Occipital lobe (tissue), 2 donors: ENCODE measurements around the gene MARCKSL1. TPM values are rescaled to one million over a fixed set of nuclear protein-coding genes. Genes with fewer than 3 reads are reported as not detected.
A peak's percentile ranks its signal among the peaks of the same experiment; 100 is the strongest.
"Not testable (repeated sequence)": the region's sequence is repeated elsewhere in the genome, so short reads cannot be mapped to it uniquely, and the experiment has no call there.

ENCODE experiments used
- DNase-seq: peaks from one replicate; lab custom pipeline; 2025; lab: John Stamatoyannopoulos, UW
- total RNA-seq: library from RNA; depleted of rRNA; stranded (reverse); fragments of >200 nt; gene quantifications from one replicate; pipeline ENCODE4 v1.2.3, GENCODE V29; 2014

MARCKSL1 gene
- total RNA-seq, 1 donor from 2014 or later = 356 TPM

DNA sequence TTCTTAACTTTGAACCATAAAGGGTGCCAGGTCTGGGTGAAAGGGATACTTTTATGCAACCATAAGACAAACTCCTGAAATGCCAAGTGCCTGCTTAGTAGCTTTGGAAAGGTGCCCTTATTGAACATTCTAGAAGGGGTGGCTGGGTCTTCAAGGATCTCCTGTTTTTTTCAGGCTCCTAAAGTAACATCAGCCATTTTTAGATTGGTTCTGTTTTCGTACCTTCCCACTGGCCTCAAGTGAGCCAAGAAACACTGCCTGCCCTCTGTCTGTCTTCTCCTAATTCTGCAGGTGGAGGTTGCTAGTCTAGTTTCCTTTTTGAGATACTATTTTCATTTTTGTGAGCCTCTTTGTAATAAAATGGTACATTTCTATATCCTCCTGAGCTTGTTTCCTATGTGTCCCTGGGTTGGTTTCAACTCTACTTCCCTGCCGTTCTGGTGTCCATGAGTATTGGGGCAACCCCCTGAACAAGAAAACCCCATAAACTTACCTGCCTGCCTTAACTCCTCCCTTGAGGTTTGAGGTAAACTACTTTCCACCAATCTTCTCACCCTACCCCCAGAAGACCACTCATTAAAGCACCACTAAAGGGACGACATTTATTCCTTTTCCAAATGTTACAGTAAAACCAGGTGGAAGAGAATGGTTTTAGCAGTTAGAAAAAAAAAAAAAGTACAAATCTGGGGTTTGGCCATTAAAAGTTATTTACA is 2.6 kb downstream of the MARCKSL1 start:
- no peak for DNase-seq

DNA sequence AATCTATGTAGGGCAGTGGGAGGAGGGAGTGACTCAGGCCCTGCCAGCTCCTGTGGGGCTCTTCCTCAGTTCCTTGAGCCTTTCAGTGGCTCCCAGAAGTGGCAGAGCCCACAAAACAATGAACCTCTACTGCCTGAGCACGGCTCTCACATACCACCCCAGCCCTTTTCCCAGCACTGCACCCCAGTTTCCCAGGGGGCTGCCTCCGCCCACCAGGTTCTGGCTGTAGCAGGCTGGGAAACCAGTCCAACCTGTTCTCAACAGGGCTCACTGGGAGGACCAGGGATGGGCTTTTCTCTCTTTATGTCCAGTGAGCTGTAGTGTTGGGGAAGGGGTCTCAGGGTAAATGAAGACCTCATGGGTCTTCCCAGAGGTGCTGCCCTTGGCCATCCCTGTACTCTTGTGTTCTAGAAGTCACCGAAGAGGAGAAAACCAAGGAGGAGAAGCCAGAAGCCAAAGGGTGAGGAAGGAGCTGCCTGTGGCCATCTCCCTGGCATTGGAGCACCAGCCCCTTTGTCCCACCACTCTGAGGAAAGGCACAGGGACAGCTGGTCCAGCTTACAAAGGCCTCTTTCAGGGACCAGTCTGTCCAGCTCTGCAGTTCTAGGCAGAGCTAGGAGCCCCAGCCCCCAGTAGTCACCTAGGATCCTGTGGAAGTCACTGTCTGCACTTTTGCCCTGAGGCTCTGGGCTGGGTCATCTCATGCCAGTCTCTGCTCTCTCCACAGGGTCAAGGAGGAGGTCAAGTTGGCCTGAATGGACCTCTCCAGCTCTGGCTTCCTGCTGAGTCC is 3.5 kb downstream of the MARCKSL1 start:
- DNase-seq = no peak

DNA sequence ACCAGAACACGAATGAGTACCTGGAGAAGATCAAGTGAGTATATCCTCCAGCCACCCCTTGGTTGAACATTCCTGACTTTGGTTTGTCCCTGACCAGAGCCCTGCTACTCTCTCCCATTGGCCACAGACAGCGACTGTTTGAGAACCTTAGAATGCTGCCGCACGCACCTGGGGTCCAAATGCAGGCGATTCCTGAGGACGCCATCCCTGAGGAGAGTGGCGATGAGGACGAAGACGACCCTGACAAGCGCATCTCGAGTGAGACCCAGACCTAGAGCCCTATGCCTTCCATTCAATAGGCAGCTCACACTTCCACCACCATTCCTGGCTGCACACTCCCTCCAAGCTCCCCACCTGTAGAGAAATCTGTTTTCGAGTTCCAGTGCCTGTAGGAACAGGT is 4.5 kb downstream of the MARCKSL1 start:
- no peak for DNase-seq

DNA sequence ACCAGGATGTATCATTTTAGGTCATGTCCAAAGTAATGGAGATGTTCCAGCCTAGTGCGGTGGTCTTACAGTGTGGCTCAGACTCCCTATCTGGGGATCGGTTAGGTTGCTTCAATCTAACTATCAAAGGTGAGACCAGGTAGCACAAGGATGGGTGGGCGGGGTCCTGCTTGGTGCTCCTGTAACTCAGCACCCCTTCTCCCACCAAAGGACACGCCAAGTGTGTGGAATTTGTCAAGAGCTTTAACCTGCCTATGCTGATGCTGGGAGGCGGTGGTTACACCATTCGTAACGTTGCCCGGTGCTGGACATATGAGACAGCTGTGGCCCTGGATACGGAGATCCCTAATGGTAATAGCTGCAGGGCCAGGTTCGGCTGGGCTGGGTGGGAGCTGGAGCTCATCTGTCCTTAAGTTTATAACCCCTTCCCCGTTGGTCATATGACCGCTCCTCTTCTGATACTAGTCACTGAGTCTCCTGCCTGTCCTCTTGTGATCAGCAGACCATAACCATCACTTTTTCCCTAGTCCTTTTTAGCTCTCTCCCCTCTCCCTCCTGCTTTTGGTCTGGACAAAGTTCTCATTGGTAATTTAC is 5.4 kb downstream of the MARCKSL1 start:
- DNase-seq = no peak

DNA sequence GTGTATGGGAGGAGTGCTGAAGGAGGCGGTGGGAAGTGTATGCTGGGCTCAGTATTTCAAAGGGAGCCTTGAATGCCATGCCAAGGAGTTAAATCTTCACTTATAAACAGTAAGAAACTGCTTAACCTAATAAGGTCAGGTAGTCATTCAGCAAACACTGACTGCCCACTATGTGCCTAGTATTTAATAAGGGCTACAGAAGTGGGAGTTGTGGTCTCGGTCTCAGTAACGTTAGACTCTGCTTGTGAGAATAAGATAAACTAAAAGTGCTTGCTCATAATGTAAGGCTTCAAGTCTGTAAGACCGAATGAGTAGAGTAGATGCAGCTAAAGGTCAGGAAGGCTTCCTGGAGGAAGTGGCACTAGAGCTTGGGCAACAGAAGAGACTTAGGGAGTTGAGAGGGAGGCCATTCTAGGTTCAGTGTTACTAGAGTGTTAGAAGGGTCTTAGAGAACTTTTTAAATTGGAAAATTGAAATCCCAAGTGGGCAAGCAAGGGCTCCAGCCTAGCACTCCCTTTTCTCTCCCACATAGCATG is 6.0 kb downstream of the MARCKSL1 start:
- no peak for DNase-seq

DNA sequence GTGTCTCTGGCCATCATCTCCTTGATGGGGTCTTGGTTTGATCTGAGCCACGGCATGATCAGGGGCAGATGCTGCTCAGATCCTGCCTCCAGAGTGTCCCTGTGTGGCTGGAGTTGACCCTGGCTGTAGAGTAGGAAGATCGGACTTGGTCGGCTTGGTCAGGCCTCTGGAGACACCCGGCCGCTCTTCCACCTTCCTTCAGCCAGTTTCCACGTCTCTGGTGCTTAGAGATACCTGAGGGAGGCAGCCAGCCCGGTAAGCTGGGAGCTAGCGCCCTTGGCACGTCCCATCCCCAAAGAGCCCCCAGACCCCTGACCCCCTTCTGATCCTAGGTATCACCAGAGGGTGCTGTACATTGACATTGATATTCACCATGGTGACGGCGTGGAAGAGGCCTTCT is 8.8 kb downstream of the MARCKSL1 start:
- DNase-seq = no peak

DNA sequence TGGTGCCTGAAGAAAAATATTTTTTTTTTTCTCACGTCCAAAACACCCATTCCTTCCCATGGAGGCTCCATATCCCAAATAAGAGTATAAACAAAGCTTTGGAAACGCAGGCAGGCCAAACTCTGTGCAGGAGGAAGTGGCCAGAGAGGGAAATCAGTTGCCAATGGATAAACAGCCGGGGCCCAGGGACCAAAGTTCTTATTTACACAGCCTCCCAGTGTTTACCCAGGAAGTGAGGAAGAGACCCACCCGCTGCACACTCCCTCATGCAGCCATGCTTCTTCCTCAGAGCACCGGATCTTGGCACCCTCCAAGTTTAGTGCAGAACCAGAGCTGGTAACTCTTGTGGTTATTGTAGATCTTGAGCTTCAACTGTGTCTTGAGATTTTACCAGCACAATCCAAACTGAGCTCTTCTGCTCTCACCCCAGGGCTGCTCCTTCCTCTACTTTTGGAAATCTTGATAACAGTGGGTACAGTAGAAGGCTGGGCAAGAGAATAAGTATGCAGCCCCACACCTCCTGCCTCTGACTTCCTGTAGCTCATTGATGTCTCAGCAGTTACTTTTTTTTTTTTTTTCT is 14.2 kb downstream of the MARCKSL1 start:
- no peak for DNase-seq

DNA sequence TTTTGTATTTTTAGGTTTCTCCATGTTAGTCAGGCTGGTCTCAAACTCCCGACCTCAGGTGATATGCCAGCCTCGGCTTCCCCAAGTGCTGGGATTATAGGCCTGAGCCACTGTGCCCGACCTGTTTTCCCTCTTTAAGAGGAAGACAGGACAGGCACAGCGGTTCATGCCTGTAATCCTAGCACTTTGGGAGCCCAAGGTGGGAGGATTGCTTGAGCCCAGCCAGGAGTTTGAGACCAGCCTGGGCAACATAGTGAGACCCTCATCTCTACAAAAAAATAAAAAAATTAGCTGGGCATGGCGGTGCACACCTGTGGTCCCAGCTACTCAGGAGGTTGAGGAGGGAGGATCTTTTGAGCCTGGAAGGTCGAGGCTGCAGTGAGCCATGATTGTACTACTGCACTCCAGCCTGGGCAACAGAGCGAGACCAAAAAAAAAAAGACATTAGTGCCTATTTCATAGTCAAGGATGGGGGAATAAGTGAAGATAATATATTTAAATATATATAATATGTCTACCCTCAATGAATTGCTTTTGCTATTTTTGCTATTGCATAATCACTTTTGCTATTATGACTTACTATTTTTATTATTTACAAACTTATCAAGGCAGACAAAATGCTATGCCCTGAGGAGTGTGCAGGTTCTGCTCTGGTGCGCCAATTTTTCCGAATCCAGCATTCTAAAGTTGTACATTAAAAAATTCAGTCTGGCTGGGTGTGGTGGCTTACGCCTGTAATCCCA is 17.7 kb downstream of the MARCKSL1 start:
- no peak for DNase-seq

DNA sequence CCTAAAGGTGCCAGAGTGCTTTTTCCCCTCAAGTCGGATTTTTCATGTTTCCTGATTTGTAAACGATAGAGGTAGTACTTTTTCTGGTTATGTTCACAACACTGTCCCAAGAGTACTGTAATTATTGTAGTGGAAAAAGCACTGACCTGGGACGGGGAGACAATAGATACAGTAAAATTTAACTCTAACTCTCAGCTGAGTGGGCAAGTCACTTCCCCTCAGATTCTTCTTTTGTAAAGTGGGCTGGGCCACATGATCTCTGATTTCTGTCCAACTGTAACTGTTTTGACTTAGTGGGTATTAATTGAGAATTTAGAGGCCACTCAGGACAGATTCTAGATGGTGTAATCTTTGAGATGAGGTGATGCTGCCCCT is 19.1 kb downstream of the MARCKSL1 start:
- no peak for DNase-seq

DNA sequence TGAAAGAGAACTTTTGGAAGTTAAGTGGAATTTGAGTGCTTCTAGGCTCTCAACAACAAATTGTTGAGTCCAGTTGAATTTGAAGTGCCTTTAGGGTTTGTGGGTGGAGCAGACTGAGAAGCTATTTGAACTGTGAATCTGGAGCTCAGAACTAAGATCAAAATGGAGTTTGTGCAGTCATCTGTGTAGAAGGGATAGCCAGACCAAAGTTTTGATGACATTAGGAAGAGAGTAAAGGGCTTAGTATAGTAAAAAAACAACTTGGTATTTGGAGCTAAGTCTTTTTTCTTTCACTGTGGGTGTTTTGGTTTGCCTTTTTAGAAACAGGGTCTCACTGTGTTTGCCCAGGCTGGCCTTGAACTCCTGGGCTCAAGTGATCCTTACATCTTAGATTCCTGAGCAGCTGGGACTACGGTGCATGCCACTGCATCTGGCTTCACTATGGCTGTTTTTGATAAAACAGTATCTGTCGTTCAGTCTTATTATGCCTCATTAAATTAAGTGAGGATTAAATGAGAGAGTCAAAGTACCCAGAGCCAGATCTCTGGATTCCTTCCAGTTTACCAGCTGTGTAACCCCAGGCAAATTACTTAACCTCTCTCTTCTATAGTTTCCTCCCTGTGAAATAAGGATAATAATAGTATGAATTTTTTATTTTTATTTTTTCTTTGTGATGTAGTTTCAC is 24.2 kb downstream of the MARCKSL1 start:
- no peak for DNase-seq

DNA sequence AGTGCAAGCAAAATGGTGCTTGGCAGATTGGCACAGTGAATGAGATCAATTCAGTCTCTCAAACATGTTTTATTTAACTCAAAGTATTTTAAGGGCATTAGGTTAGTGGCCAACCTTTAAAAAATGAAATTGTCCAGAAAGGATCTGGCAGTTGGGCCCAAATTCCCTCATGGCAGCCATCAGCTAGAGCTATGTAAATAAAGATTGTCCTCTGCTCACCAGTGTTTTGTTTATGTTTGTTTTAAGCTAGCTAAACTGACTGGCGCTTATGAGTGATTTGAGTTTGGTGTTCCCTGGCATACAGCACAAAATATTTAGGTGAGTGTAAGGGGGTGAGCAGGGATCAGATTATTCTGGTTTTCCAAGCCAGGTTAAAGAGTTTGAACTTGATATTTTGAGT is 26.1 kb downstream of the MARCKSL1 start:
- DNase-seq = no peak

DNA sequence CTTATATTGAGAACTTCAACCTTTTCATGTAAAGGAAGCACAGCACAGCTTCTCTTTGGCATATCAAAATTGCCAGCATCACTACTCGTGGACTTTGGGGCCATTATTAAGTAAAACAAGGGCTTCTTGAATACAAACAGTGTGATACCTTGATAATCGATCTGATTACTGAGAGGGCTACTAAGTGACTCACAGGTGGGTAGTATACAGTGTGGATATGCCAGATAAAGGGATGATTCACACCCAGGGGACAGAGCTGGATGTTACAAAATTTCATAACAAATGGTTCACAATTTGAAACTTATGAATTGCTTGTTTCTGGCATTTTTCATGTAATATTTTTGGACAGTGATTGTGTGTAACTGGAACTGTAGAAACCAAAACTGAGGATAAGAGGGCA is 28.7 kb downstream of the MARCKSL1 start:
- no peak for DNase-seq

DNA sequence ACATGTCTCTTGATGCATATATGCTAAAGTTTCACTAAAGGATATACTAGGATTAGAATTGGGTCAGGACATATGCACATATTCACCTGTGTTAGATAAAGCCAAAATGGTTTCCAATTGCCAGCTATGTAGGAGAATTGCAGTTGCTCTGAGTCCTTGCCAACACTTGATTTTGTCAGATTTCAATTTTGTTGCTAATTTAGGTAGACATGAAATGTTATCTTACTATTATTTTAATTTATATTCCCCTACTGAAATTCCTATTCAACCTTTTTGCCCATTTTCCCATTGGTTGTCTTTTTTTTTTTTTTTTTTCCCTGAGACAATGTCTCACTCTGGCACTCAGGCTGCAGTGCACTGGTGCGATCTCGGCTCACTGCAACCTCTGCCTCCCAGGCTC is 30.7 kb downstream of the MARCKSL1 start:
- DNase-seq = no peak

DNA sequence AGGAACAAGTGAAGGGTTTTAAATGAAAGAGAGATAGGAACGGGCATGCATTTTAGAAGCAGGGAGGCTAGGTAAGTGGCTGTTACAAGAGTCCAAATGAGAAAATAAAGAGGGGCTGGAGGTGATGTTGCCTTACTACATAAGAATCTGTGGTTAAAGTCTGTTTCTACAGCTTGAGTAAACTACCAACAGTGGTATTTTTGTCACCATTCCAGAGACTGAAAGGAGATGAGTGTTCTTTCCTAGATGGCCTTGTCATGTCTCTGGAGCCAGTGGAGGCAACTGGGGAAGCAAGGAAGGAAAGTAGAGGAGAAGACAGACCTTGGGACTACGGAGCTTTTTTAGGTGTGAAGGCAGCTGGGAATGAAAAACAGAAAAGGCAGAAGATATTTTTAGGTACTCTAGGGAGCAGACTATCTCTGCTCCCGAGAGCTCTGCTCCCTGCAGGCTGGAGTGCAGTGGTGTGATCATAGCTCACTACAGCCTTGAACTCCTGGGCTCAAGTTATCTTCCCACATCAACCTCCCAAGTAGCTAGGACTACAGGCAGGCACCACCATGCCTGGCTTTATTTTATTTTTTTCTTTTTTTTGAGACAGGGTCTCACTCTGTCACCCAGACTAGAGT is 31.9 kb downstream of the MARCKSL1 start:
- DNase-seq = no peak

DNA sequence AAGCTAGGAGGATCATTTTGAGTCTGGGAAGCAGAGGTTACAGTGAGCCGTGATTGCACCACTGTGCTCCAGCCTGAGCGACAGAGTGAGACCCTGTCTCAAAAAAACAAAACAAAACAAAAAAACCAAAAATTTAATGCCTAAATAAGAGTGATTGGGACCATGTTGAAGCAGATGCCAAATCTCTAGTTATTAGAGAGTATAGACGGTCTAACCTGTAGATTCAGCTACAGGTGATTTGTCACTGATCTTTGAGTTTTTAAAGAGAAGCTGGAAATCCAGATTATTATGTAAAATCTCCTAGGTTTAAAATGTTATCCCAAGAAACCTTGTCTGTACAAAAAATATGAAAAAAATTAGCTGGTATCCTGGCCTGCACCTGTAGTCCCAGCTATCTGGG is 32.7 kb downstream of the MARCKSL1 start:
- no peak for DNase-seq

DNA sequence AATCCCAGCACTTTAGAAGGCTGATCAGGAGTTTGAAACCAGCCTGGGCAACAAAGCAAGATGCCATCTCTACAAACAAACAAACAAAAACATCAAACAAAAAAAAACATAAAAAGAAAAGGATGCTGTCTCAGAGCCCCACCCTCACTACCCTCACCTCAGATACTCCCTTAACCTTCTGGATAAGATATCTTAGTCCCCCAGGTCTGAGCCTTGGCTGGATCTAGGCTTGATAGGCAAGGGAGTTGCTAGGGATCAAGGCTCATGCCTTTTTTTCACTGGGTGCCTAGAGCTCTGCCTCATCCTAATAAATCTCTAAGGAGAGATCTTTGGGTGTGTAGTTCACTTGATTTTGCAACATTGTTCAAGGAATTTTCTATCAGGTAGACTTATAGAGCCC is 36.7 kb downstream of the MARCKSL1 start:
- no peak for DNase-seq

DNA sequence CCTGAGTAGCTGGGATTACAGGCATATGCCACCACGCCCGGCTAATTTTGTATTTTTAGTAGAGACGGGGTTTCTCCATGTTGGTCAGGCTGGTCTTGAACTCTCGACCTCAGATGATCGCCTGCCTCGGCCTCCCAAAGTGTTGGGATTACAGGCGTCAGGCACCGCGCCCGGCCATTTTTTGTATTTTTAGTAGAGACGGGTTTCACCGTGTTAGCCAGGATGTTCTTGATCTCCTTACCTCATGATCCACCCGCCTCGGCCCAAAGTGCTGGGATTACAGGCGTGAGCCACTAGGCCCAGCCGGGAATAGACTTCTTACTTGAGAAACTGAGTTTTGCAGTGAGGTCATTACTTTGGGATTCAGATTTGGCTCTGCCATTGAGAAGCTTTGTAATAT is 37.8 kb downstream of the MARCKSL1 start:
- not testable (repeated sequence) for DNase-seq

DNA sequence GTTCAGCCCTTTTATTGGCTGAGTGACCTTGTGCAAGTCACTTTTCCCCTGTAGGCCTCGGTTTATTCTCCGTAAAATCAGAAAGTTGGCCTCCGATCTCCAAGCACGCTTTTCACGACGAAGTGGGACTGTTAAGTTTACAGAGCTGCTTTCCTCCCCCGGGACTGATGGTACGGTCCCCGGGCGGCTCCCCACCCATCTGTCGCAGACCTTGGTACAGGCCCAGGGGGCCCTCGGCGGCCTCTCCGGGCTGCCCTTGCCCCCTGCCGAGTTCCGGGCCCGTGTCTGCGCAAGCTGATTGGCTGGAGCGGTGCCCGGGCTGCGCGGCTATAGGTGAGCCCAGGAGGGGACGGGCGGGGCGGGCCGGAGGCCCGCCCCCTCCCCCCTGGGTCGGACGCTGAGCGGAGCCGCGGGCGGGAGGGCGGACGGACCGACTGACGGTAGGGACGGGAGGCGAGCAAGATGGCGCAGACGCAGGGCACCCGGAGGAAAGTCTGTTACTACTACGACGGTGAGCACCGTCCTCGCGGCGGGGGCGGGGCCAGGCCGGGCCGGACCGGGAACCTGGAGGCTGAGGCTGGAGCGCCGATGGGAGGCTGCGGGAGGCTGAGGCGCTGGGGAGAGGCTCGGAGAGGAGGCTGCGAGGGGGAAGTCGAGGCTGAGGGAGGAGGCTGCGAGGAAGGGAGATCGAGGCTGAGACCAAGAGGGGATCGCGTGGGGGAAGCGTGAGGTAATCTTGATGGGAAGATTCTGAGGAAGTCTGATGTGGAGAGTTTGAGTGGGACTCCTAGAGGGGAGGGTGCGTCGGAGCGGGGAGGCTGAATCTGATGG is 44.1 kb downstream of the MARCKSL1 start, which contains the start of gene HDAC1:
HDAC1 (plus strand) TSS at position 376 of the 831 bp plus-strand sequence; CDS start at position 463, 87 bp downstream.
- peak; percentile 85 for DNase-seq

DNA sequence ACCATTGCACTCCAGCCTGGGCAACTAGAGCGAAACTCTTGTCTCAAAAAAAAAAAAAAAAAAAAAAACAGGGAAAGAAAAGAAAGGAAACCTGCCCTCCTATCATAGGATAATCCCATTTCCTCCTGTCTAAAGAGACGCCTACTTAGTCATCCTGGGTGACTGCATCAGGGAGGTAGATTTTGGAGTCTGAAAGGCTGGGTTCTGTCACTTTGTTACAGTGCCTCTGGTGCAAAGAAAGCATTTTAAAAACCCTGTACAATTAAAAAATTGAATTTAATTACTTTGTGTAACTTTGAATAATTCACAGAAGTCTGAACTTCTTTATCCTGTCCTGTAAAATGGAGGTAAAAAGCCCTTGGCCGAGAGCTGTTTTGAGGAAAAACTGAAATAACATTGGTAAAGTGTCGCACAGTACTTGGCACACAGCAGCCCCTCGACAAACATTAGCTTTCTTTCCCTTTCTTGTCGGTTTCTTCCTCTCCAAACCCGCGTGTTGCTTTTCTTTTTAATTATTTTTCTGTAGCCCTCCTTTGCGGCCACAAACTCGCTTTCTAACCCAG is 44.8 kb downstream of the MARCKSL1 start:
- no peak for DNase-seq
